HepG2 (cell line): ENCODE measurements around the gene HEXIM1. TPM values are rescaled to one million over a fixed set of nuclear protein-coding genes. Genes with fewer than 3 reads are reported as not detected.

ENCODE experiments used
- AKAP8 ChIP-seq: sonication (generic); formaldehyde crosslinking; IDR thresholded peaks from 2 replicates; pipeline ENCODE4 v1.5.1; 2020; ENCODE audit warnings: mild to moderate bottlenecking, missing genetic modification reagents
- DNMT1 ChIP-seq: sonication (generic); formaldehyde crosslinking; IDR thresholded peaks from 2 replicates; pipeline ENCODE4 v1.5.1; 2020; ENCODE audit warnings: mild to moderate bottlenecking, missing genetic modification reagents
- DRAP1 ChIP-seq: IDR thresholded peaks from 2 replicates; pipeline ENCODE4 v1.6.1; 2016; ENCODE audit warnings: missing genetic modification reagents, missing compliant biosample characterization
- ELF1 ChIP-seq: sonication (generic); formaldehyde crosslinking; IDR thresholded peaks from 2 replicates; pipeline ENCODE4 v1.4.0; 2020; ENCODE audit warnings: missing genetic modification reagents
- ELF4 ChIP-seq: sonication (generic); formaldehyde crosslinking; IDR thresholded peaks from 2 replicates; pipeline ENCODE4 v1.5.0; 2020; ENCODE audit warnings: missing genetic modification reagents, mild to moderate bottlenecking, moderate library complexity, borderline replicate concordance
- GATA4 ChIP-seq: sonication (generic); IDR thresholded peaks from 2 replicates; pipeline ENCODE4 v1.6.1; 2016; ENCODE audit warnings: antibody characterized with exemption, low read depth, borderline replicate concordance
- HBP1 ChIP-seq: IDR thresholded peaks from 2 replicates; pipeline ENCODE4 v1.6.1; 2016; ENCODE audit warnings: low read depth, control low read depth
- MAFK ChIP-seq, 2 experiments: IDR thresholded peaks in 1 of 2; conservative IDR thresholded peaks in 1 of 2; 2 replicates each; pipeline ENCODE4 v1.6.1; 2011; ENCODE audit warnings: improper control_type of control experiment in 2 of 2, low read length in 2 of 2
- MED1 ChIP-seq: sonication (generic); formaldehyde crosslinking; IDR thresholded peaks from 2 replicates; pipeline ENCODE4 v1.4.0; 2020; ENCODE audit warnings: missing genetic modification reagents
- MEF2D ChIP-seq: sonication (generic); formaldehyde crosslinking; IDR thresholded peaks from 2 replicates; pipeline ENCODE4 v1.5.1; 2020; ENCODE audit warnings: mild to moderate bottlenecking, missing genetic modification reagents
- MXD4 ChIP-seq: IDR thresholded peaks from 2 replicates; pipeline ENCODE4 v1.6.1; 2016; ENCODE audit warnings: mild to moderate bottlenecking, missing biosample characterization, missing genetic modification reagents
- PATZ1 ChIP-seq: sonication (generic); formaldehyde crosslinking; IDR thresholded peaks from 2 replicates; pipeline ENCODE4 v1.4.0; 2020; ENCODE audit warnings: missing genetic modification reagents
- PCBP2 ChIP-seq: fragments of 200-400 bp; formaldehyde crosslinking; optimal IDR thresholded peaks from 2 replicates; pipeline ENCODE3; 2018; ENCODE audit warnings: low read length, low read depth; ENCODE audit not compliant: poor library complexity, severe bottlenecking
- POLR2G ChIP-seq: fragments of 200-400 bp; formaldehyde crosslinking; IDR thresholded peaks from 2 replicates; pipeline ENCODE4 v1.6.1; 2018; ENCODE audit warnings: mild to moderate bottlenecking, low read depth, low read length, moderate library complexity
- SALL2 ChIP-seq: sonication (generic); formaldehyde crosslinking; IDR thresholded peaks from 2 replicates; pipeline ENCODE4 v1.8.1; 2023; ENCODE audit warnings: mild to moderate bottlenecking, missing genetic modification reagents, inconsistent platforms
- WIZ ChIP-seq: sonication (generic); formaldehyde crosslinking; IDR thresholded peaks from 2 replicates; pipeline ENCODE4 v1.5.1; 2020; ENCODE audit warnings: mild to moderate bottlenecking, missing genetic modification reagents
- XBP1 ChIP-seq: sonication (generic); formaldehyde crosslinking; IDR thresholded peaks from 2 replicates; pipeline ENCODE4 v1.5.0; 2020; ENCODE audit warnings: missing genetic modification reagents
- ZBTB14 ChIP-seq: sonication (generic); formaldehyde crosslinking; IDR thresholded peaks from 2 replicates; pipeline ENCODE4 v1.4.0; 2020; ENCODE audit warnings: missing genetic modification reagents
- ZBTB3 ChIP-seq: sonication (generic); formaldehyde crosslinking; IDR thresholded peaks from 2 replicates; pipeline ENCODE4 v1.4.0; 2020; ENCODE audit warnings: low read depth, mild to moderate bottlenecking, moderate library complexity, missing genetic modification reagents, borderline replicate concordance
- ZKSCAN8 ChIP-seq: IDR thresholded peaks from 2 replicates; pipeline ENCODE4 v1.6.1; 2016; ENCODE audit warnings: borderline replicate concordance, missing genetic modification reagents, missing compliant biosample characterization
- ZNF121 ChIP-seq: sonication (generic); formaldehyde crosslinking; IDR thresholded peaks from 2 replicates; pipeline ENCODE4 v1.5.0; 2020; ENCODE audit warnings: mild to moderate bottlenecking, missing genetic modification reagents
- ZNF234 ChIP-seq: sonication (generic); formaldehyde crosslinking; conservative IDR thresholded peaks from 2 replicates; pipeline ENCODE4 v1.5.1; 2020; ENCODE audit warnings: mild to moderate bottlenecking, missing genetic modification reagents
- ZNF432 ChIP-seq: sonication (generic); formaldehyde crosslinking; IDR thresholded peaks from 2 replicates; pipeline ENCODE4 v1.5.0; 2020; ENCODE audit warnings: missing genetic modification reagents, mild to moderate bottlenecking, borderline replicate concordance
- ZNF441 ChIP-seq: sonication (generic); formaldehyde crosslinking; IDR thresholded peaks from 2 replicates; pipeline ENCODE4 v1.7.0; 2021; ENCODE audit warnings: missing genetic modification reagents, borderline replicate concordance
- ZNF75D ChIP-seq: sonication (generic); formaldehyde crosslinking; IDR thresholded peaks from 2 replicates; pipeline ENCODE4 v1.8.1; 2023; ENCODE audit warnings: missing genetic modification reagents, mild to moderate bottlenecking, borderline replicate concordance
- ZNF766 ChIP-seq: sonication (generic); formaldehyde crosslinking; IDR thresholded peaks from 2 replicates; pipeline ENCODE4 v1.5.0; 2020; ENCODE audit warnings: missing genetic modification reagents, borderline replicate concordance
- ZSCAN12 ChIP-seq: sonication (generic); formaldehyde crosslinking; IDR thresholded peaks from 2 replicates; pipeline ENCODE4 v1.9.0; 2021; ENCODE audit warnings: mild to moderate bottlenecking, missing genetic modification reagents
- polyA plus RNA-seq, 8 experiments: library from polyadenylated mRNA; depleted of rRNA in 3 of 8; stranded (reverse) in 7 of 8; unstranded in 1 of 8; fragments of >200 nt; fragmentation: Illumina TruSeq in 4 of 8; extraction: Trizol in 4 of 8; gene quantifications; 2 replicates each; pipeline versions ENCODE4 v1.2.1 to v1.2.3, GENCODE V29; 2011 to 2016; ENCODE audit warnings: low read depth in 4 of 8, missing spikeins in 1 of 8, mixed read lengths in 1 of 8; ENCODE audit not compliant: insufficient read depth in 1 of 8
- total RNA-seq, 5 experiments: library from RNA; depleted of rRNA; stranded (reverse); fragments of >200 nt; fragmentation: Illumina TruSeq; extraction: Trizol; gene quantifications; 2 replicates each; pipeline ENCODE4 v1.2.3, GENCODE V29; 2016; ENCODE audit warnings: low read depth in 1 of 5

The HEXIM1 gene
- total and polyA plus RNA-seq, 2 of the 13 experiments (the other 11 are each of a cell fraction or from before 2014, with no cell fraction given): 10.5 to 16.6 TPM

- peak; percentile 71; the same call in 1 of the 2 replicates for TF ChIP-seq SALL2 (CRISPR knock-in tag)
- TF ChIP-seq ZNF75D (CRISPR knock-in tag): no peak
- peak; percentile 52 for TF ChIP-seq MED1
- no peak; the same call in none of the 2 replicates for TF ChIP-seq HBP1 (CRISPR knock-in tag)
- TF ChIP-seq WIZ (CRISPR knock-in tag): no peak
- peak; percentile 74 for TF ChIP-seq DRAP1
- TF ChIP-seq MEF2D (CRISPR knock-in tag): no peak
- peak; percentile 77; the same call in 1 of the 2 replicates for TF ChIP-seq ELF4 (CRISPR knock-in tag)
- TF ChIP-seq ELF1 (CRISPR knock-in tag): peak; percentile 79
- TF ChIP-seq AKAP8 (CRISPR knock-in tag): no peak
- TF ChIP-seq ZBTB14 (CRISPR knock-in tag): peak; percentile 43; the same call in 1 of the 2 replicates
- TF ChIP-seq ZNF121 (CRISPR knock-in tag): no peak
- TF ChIP-seq MXD4 (CRISPR knock-in tag): no peak
- TF ChIP-seq POLR2G: no peak; the same call in 1 of the 2 replicates
- no peak; the same call in 1 of the 2 replicates for TF ChIP-seq ZNF441 (CRISPR knock-in tag)
- no peak for TF ChIP-seq PCBP2
- TF ChIP-seq PATZ1 (CRISPR knock-in tag): peak; percentile 98
- peak; percentile 49; the same call in 1 of the 2 replicates for TF ChIP-seq ZKSCAN8 (CRISPR knock-in tag)
- no peak for TF ChIP-seq ZSCAN12
- peak; percentile 70 for TF ChIP-seq ZNF234 (CRISPR knock-in tag)
- TF ChIP-seq DNMT1 (CRISPR knock-in tag): no peak
- TF ChIP-seq MAFK (conservative IDR thresholded peaks at IDR 0.05 in 1 of 2, IDR thresholded peaks at IDR 0.05 in 1 of 2; ENCODE audit: low read length in 2 of 2): no peak
- no peak for TF ChIP-seq GATA4
- TF ChIP-seq XBP1 (CRISPR knock-in tag): no peak
- TF ChIP-seq ZNF766 (CRISPR knock-in tag): no peak; the same call in 1 of the 2 replicates
- no peak for TF ChIP-seq ZNF432
- no peak; the same call in 1 of the 2 replicates for TF ChIP-seq ZBTB3 (CRISPR knock-in tag)
These were observed 878 bp downstream of the HEXIM1 start (continued) for GRCh38 chr17:45149037-45149668.
